Mesothelial cell of epicardium (in vitro differentiated cells): ENCODE results near the gene KIF25. TPM values are rescaled to one million over a fixed set of nuclear protein-coding genes. Genes with fewer than 3 reads are reported as not detected.
"Not testable (repeated sequence)": the region's sequence is repeated elsewhere in the genome, so short reads cannot be mapped to it uniquely, and the experiment has no call there.

Experiments used
- DNase-seq, 2 experiments: peaks; one replicate each; pipeline ENCODE4 v3.0.0; 2021; ENCODE audit warnings: low spot score in 2 of 2; ENCODE audit not compliant: unreplicated experiment in 2 of 2
- H3K27ac Mint-ChIP-seq: 2 replicates; pipeline ENCODE4 v1.8.0; 2021; ENCODE audit warnings: mixed read lengths
- H3K27me3 Mint-ChIP-seq: 2 replicates; pipeline ENCODE4 v1.8.0; 2021; ENCODE audit warnings: low read depth, mixed read lengths
- H3K36me3 Mint-ChIP-seq: 2 replicates; pipeline ENCODE4 v1.8.0; 2021; ENCODE audit warnings: mixed read lengths
- H3K4me1 Mint-ChIP-seq: 2 replicates; pipeline ENCODE4 v1.8.0; 2021; ENCODE audit warnings: mixed read lengths
- H3K4me3 Mint-ChIP-seq: 2 replicates; pipeline ENCODE4 v1.8.0; 2021; ENCODE audit warnings: mild to moderate bottlenecking, moderate library complexity, mixed read lengths
- H3K9me3 Mint-ChIP-seq: 2 replicates; pipeline ENCODE4 v1.8.0; 2021; ENCODE audit warnings: mixed read lengths
- CTCF ChIP-seq: fragments of 200-600 bp; sonication (generic); IDR thresholded peaks from one replicate; pipeline ENCODE4 v1.5.0; 2021; ENCODE audit warnings: antibody characterized with exemption; ENCODE audit not compliant: unreplicated experiment
- total RNA-seq: library from RNA; stranded (reverse); gene quantifications from 3 replicates; pipeline ENCODE4 v1.2.1, GENCODE V29; 2021

The KIF25 gene
- total RNA-seq, 1 donor from 2014 or later: 1.6 TPM

- Mint-ChIP-seq H3K9me3 (no peaks in the 10 kb centered on the region), H3K27ac (peak overlapping the region; percentile 50)
Measured at GRCh38 chr6:167975458-167975857, 22.0 kb upstream of the KIF25 start.

GRCh38 chr6:167976116-167976657 is 21.3 kb upstream of the KIF25 start:
- H3K27me3 Mint-ChIP-seq, H3K36me3 Mint-ChIP-seq, H3K27ac Mint-ChIP-seq, H3K4me3 Mint-ChIP-seq, DNase-seq, H3K9me3 Mint-ChIP-seq: not testable (repeated sequence)
- peaks cover 29% of the 10 kb centered on the region for H3K4me1 Mint-ChIP-seq

More at GRCh38 chr6:167975458-167975857, 22.0 kb upstream of the KIF25 start:
- no peak for DNase-seq
- Mint-ChIP-seq H3K4me1 (peaks cover 23% of the 10 kb centered on the region), H3K27me3 (no peaks in the 10 kb centered on the region), H3K36me3 (no peaks in the 10 kb centered on the region), H3K4me3 (no peak overlapping the region)
- no peak for TF ChIP-seq CTCF

- peaks cover 33% of the 10 kb centered on the region for H3K4me1 Mint-ChIP-seq
- no peaks in the 10 kb centered on the region for H3K27me3 Mint-ChIP-seq
- H3K27ac Mint-ChIP-seq: no peak overlapping the region
- no peaks in the 10 kb centered on the region for H3K9me3 Mint-ChIP-seq
- DNase-seq: no peak
- no peak overlapping the region for H3K4me3 Mint-ChIP-seq
- no peaks in the 10 kb centered on the region for H3K36me3 Mint-ChIP-seq
- no peak for TF ChIP-seq CTCF
Measured at GRCh38 chr6:167976708-167977107, 20.8 kb upstream of the KIF25 start.

GRCh38 chr6:167977717-167978467 is 19.6 kb upstream of the KIF25 start:
- H3K9me3 Mint-ChIP-seq: no peaks in the 10 kb centered on the region

GRCh38 chr6:167978607-167979006 is 18.9 kb upstream of the KIF25 start:
- TF ChIP-seq CTCF: no peak
- peaks cover under 1% of the 10 kb centered on the region for H3K9me3 Mint-ChIP-seq
- no peak for DNase-seq
- peaks cover 27% of the 10 kb centered on the region for H3K4me1 Mint-ChIP-seq
- H3K36me3 Mint-ChIP-seq: no peaks in the 10 kb centered on the region
- no peaks in the 10 kb centered on the region for H3K27me3 Mint-ChIP-seq
- no peak overlapping the region for H3K27ac Mint-ChIP-seq
- no peak overlapping the region for H3K4me3 Mint-ChIP-seq

More at GRCh38 chr6:167977717-167978467, 19.6 kb upstream of the KIF25 start:
- DNase-seq: no peak
- no peak overlapping the region for H3K27ac Mint-ChIP-seq
- no peak overlapping the region for H3K4me3 Mint-ChIP-seq
- H3K36me3 Mint-ChIP-seq: no peaks in the 10 kb centered on the region
- no peak for TF ChIP-seq CTCF
- H3K27me3 Mint-ChIP-seq: no peaks in the 10 kb centered on the region
- H3K4me1 Mint-ChIP-seq: peaks cover 33% of the 10 kb centered on the region

GRCh38 chr6:167979436-167980139 is 17.9 kb upstream of the KIF25 start:
- H3K4me1 Mint-ChIP-seq: peaks cover 22% of the 10 kb centered on the region
- no peak for DNase-seq
- TF ChIP-seq CTCF: no peak
- peaks cover 5% of the 10 kb centered on the region for H3K9me3 Mint-ChIP-seq
- no peak overlapping the region for H3K27ac Mint-ChIP-seq
- H3K27me3 Mint-ChIP-seq: no peaks in the 10 kb centered on the region
- no peaks in the 10 kb centered on the region for H3K36me3 Mint-ChIP-seq
- H3K4me3 Mint-ChIP-seq: no peak overlapping the region
